ENCODE results near the gene ARRDC3. TPM values are rescaled to one million over a fixed set of nuclear protein-coding genes. Genes with fewer than 3 reads are reported as not detected.

Gene ARRDC3
- 3.2 to 5.5 TPM (median 5.2 TPM) in 5 replicates for total RNA-seq (2022; extraction: Qiagen RNA extraction)

DNA sequence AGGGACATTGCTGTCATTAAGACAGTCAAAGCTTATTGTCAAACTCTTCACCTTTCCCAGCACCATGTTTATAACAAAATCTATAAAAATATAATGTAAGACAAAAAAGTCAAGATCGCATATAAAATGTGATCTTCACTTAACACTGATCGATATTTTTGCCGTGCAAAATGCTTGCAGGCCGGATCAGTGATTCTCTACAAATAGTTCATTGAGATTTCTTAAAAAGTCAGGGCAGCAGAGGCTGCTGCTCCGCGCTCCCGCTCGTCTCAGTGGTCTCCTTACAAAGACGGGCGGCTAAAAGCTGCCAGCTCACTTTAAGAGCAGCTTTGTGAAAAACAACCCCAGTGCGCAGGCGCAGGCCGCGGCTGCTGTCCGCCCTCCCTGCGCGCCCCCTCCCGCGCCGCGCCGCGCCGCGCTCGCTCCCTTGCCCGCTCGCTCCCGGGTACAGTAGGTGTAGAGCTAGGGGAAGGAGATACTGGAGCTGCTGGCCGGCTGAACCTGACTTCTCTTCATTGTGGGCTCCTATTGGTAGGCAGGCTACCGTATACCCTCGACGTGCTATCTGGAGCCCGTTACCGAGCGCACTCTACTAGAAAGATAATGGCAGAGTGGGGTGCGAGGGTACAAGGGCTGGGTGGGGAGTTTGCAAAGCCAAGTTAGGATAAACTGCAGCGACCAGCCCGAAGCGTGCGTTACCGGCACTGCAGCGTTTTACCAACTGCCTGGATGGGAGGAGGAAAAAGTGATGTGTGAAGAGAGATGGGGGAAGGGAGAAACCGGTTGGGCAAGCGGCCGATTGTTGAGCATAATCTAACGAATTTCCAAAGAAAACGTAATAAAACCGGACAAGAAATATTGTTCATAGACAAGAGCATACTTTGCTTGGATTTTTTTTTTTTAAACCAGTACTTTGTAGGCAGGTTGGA is at the start of gene ARRDC3:
Gene ARRDC3, minus strand, starts transcription at position 291 of the 929 bp plus-strand sequence. Its CDS starts 225 bp downstream, at position 66.

All from A549 treated with dexamethasone at 1 μM for 4 hours (cell line).